Upper lobe of right lung (tissue), 1 donor: ENCODE measurements around the gene PLA2G4B. TPM values are rescaled to one million over a fixed set of nuclear protein-coding genes. Genes with fewer than 3 reads are reported as not detected.

Experiments
- ATAC-seq: fragments of 200-7000 bp; cut with Tn5 transposase; one replicate; pipeline ENCODE4 v1.9.1; 2020; ENCODE audit warnings: mild to moderate bottlenecking, moderate library complexity
- DNase-seq: peaks from one replicate; pipeline ENCODE4 v3.0.0-alpha.2; 2020
- H3K27ac ChIP-seq: fragments of 200-600 bp; one replicate; pipeline ENCODE4 v1.8.0; 2022
- H3K27me3 ChIP-seq: fragments of 200-600 bp; one replicate; pipeline ENCODE4 v1.8.0; 2022; ENCODE audit warnings: mild to moderate bottlenecking
- H3K36me3 ChIP-seq: fragments of 200-600 bp; one replicate; pipeline ENCODE4 v1.8.0; 2022
- H3K4me1 ChIP-seq: fragments of 200-600 bp; one replicate; pipeline ENCODE4 v1.8.0; 2022
- H3K4me3 ChIP-seq: fragments of 200-600 bp; one replicate; pipeline ENCODE4 v1.8.0; 2022; ENCODE audit warnings: mild to moderate bottlenecking
- H3K9me3 ChIP-seq: fragments of 200-600 bp; one replicate; pipeline ENCODE4 v1.8.0; 2022
- intact Hi-C: fragments of 100-400 bp; cut with DNase I; formaldehyde crosslinking; loops from one replicate; pipeline ENCODE4 v1.11.0; 2022
- total RNA-seq: library from RNA; stranded (reverse); fragmentation: NEBNext Ultra II Directional; extraction: Animal tissue kit (Norgen Biotek cat#: 25700); gene quantifications from one replicate; pipeline ENCODE4 v1.2.1, GENCODE V29; 2021
- TF ChIP-seq, protein P1 (sequence below): fragments of 200-600 bp; IDR thresholded peaks from one replicate; pipeline ENCODE4 v1.8.0; 2022; ENCODE audit warnings: antibody characterized with exemption
- donor health status: DM: no; HTN: yes; CAD: no; lungs with severe emphysema.

PLA2G4B gene
- total RNA-seq, 1 donor from 2014 or later, result 14.4 TPM

- H3K4me3 ChIP-seq, result no peak overlapping the region
- intact Hi-C loops, result no loop called here
- no peak overlapping the region for H3K27ac ChIP-seq
- H3K9me3 ChIP-seq, result no peaks in the 10 kb centered on the region
- TF ChIP-seq, protein P1, sequence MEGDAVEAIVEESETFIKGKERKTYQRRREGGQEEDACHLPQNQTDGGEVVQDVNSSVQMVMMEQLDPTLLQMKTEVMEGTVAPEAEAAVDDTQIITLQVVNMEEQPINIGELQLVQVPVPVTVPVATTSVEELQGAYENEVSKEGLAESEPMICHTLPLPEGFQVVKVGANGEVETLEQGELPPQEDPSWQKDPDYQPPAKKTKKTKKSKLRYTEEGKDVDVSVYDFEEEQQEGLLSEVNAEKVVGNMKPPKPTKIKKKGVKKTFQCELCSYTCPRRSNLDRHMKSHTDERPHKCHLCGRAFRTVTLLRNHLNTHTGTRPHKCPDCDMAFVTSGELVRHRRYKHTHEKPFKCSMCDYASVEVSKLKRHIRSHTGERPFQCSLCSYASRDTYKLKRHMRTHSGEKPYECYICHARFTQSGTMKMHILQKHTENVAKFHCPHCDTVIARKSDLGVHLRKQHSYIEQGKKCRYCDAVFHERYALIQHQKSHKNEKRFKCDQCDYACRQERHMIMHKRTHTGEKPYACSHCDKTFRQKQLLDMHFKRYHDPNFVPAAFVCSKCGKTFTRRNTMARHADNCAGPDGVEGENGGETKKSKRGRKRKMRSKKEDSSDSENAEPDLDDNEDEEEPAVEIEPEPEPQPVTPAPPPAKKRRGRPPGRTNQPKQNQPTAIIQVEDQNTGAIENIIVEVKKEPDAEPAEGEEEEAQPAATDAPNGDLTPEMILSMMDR, result no peak
- no peaks in the 10 kb centered on the region for H3K36me3 ChIP-seq
- ATAC-seq (no peak), DNase-seq (no peak)
- no peaks in the 10 kb centered on the region for H3K27me3 ChIP-seq
- peaks cover 3% of the 10 kb centered on the region for H3K4me1 ChIP-seq
These were observed 46.7 kb downstream of the PLA2G4B start for GRCh38 chr15:41885321-41885720.

DNA sequence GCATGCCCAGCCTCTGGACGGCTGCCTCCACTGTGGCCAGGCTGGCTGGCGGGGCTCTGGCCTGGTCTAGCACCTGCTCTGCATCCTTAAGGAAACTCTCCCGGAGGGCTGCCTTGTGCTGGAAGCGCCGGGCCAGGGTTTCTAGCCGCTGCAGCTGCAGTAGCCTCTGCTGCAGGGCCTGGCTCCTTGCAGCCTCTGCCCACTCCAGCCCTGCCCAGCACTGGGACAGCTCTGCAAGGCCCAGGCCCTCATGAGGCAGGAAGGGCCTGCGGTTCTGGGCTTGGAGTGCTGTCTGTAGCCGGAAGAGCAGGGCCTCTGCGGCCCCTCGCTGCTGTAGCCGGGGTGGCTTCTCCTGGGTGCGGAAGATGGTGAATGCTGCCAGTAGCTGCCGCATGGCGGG is 47.2 kb downstream of the PLA2G4B start:
- TF ChIP-seq, protein P1, result no peak
- intact Hi-C loops, result no loop called here
- H3K36me3 ChIP-seq, result no peaks in the 10 kb centered on the region
- H3K27me3 ChIP-seq, result no peaks in the 10 kb centered on the region
- no peak overlapping the region for H3K4me3 ChIP-seq
- DNase-seq (no peak), ATAC-seq (no peak)
- peaks cover 3% of the 10 kb centered on the region for H3K4me1 ChIP-seq
- H3K9me3 ChIP-seq, result no peaks in the 10 kb centered on the region
- H3K27ac ChIP-seq, result no peak overlapping the region

DNA sequence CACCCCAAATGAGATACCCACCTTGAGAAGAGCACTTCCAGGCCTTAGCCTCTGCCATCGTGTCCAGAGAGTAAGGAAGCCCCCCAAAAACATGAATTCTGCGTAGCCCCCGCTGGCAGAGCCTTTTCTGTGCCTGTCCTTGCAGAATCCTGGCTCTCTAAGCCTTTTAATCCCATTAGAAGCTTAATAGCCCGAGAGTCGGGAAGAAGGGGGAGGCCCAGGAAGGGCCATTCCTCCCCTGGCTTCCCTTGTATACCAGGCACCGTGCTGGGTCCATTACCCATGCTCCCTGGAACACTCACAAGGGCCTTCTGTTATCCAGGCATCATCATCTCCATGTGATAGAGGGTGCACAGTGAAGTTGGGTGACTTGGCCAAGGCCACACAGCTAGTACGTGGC is 48.1 kb downstream of the PLA2G4B start:
- Histone ChIP-seq H3K4me3 (no peak overlapping the region), H3K4me1 (peaks cover 2% of the 10 kb centered on the region), H3K27me3 (no peaks in the 10 kb centered on the region), H3K9me3 (no peaks in the 10 kb centered on the region), H3K27ac (no peak overlapping the region), H3K36me3 (no peaks in the 10 kb centered on the region)
- DNase-seq (no peak), ATAC-seq (no peak)
- intact Hi-C loops, result no loop called here
- TF ChIP-seq, protein P1, result no peak

GRCh38 chr15:41887161-41887560 is 48.5 kb downstream of the PLA2G4B start:
- no peak overlapping the region for H3K4me3 ChIP-seq
- TF ChIP-seq, protein P1, result no peak
- DNase-seq (no peak), ATAC-seq (no peak)
- intact Hi-C loops, result no loop called here
- no peaks in the 10 kb centered on the region for H3K4me1 ChIP-seq
- H3K36me3 ChIP-seq, result no peaks in the 10 kb centered on the region
- H3K9me3 ChIP-seq, result no peaks in the 10 kb centered on the region
- no peaks in the 10 kb centered on the region for H3K27me3 ChIP-seq
- H3K27ac ChIP-seq, result no peak overlapping the region

DNA sequence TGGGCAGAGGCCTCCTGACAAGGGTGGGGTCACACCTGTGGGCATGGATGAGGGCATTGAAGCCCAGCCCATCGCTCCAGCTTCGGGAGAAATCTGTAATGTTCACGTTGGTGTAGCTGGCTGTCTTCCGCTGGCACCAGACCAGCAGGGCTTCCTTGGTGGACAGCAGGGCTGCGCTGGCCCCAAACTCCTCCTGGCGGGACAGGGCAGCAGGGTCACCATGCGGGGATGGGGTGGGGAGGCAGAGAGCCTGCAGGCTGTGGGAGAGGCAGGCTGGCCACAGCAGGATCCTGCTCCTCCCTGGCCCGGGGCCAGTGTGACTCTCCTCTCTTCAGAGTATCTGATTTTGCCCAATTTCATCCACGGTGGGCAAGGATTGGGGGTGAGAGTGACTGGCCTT is 49.2 kb downstream of the PLA2G4B start:
- Histone ChIP-seq H3K36me3 (no peaks in the 10 kb centered on the region), H3K9me3 (no peaks in the 10 kb centered on the region), H3K27me3 (no peaks in the 10 kb centered on the region), H3K27ac (no peak overlapping the region), H3K4me3 (no peak overlapping the region), H3K4me1 (no peaks in the 10 kb centered on the region)
- ATAC-seq (no peak), DNase-seq (peak; percentile 59)
- TF ChIP-seq, protein P1, result no peak
- intact Hi-C loops, result no loop called here

GRCh38 chr15:41888662-41889253 is 50.1 kb downstream of the PLA2G4B start:
- intact Hi-C loops, result no loop called here
- DNase-seq (no peak), ATAC-seq (no peak)
- Histone ChIP-seq H3K36me3 (no peaks in the 10 kb centered on the region), H3K27me3 (no peaks in the 10 kb centered on the region), H3K27ac (no peak overlapping the region), H3K4me3 (no peak overlapping the region), H3K9me3 (no peaks in the 10 kb centered on the region), H3K4me1 (peaks cover 1% of the 10 kb centered on the region)
- TF ChIP-seq, protein P1, result no peak
